SJCRH30 (cell line): ENCODE results near the gene TBC1D1. TPM values are rescaled to one million over a fixed set of nuclear protein-coding genes. Genes with fewer than 3 reads are reported as not detected.

Experiments
- DNase-seq, 2 experiments: peaks; one replicate each; pipeline ENCODE4 v3.0.0-alpha.2; 2015 to 2020
- H3K27ac ChIP-seq: fragments of 250-450 bp; sonication (Bioruptor Pico); 2 replicates; pipeline ENCODE4 v1.5.1; 2020; ENCODE audit warnings: mild to moderate bottlenecking, moderate library complexity
- H3K27me3 ChIP-seq: fragments of 250-450 bp; sonication (Bioruptor Pico); 2 replicates; pipeline ENCODE4 v1.5.1; 2020; ENCODE audit warnings: mild to moderate bottlenecking, moderate library complexity
- H3K36me3 ChIP-seq: fragments of 250-450 bp; sonication (Bioruptor Pico); 2 replicates; pipeline ENCODE4 v1.5.1; 2020; ENCODE audit warnings: mild to moderate bottlenecking, moderate library complexity
- H3K4me1 ChIP-seq: fragments of 250-450 bp; sonication (Bioruptor Pico); 2 replicates; pipeline ENCODE4 v1.5.1; 2020; ENCODE audit warnings: mild to moderate bottlenecking, moderate library complexity
- H3K4me3 ChIP-seq: fragments of 250-450 bp; sonication (Bioruptor Pico); 2 replicates; pipeline ENCODE4 v1.5.1; 2020; ENCODE audit warnings: mild to moderate bottlenecking, moderate library complexity
- H3K9me3 ChIP-seq: fragments of 250-450 bp; sonication (Bioruptor Pico); replicated peaks from 2 replicates; pipeline ENCODE4 v1.5.1; 2020; ENCODE audit warnings: mild to moderate bottlenecking, moderate library complexity
- total RNA-seq: library from RNA; depleted of rRNA; stranded (reverse); fragments of >200 nt; shearing (Covaris generic); gene quantifications from 2 replicates; pipeline ENCODE4 v1.2.3, GENCODE V29; 2014

The TBC1D1 gene
- total RNA-seq, 1 experiment from 2014 or later: 91.1 TPM

DNA sequence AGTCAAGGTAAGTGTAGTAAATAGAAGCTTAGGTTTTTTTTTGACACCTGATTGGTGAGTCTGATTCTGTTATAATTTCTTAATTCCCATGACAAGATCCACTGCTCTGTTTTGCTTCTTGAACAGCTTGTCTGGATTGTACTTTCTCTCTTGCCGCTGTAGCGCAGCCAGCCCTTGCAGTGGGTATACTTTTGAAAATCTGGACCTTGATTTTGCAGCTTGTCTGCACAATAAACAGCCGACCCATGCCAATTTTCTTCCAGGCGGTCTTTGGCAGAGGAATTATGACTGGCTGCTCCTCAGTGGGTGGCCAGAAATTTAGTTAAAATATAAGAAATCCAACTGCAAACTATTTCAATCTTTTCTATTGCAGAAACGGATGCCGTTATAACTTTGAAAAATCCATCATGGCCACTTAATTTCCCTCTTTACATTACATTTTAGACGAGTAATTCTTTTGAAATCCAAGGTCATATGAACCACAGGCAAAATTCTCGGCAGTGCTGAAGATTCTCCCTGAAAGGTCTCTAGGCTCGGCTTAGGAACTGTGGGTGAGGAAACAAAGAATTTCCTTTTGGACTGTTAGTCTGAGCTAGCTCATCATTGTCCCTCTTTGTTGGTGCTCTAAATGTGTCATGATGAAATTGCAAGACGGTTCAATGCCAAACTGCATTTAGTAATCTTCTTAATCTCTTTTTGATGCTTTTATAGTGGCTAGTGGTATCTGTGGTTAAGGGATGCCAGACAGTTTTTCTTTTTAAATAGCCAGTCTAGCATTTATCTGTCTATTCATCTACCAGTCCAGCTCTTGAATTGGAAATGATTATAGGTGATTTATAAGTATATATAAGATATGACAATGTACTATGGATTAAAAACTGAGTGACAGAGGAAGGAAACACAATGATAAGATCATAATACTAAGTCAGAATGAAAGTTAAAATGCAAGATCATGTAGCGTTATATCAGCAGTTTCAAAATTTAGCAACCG lies 37.8 kb downstream of the TBC1D1 start:
- Histone ChIP-seq H3K27me3 (no peaks in the 10 kb centered on the region), H3K27ac (no peak overlapping the region), H3K9me3 (no peaks in the 10 kb centered on the region), H3K4me3 (no peak overlapping the region), H3K4me1 (peaks cover 9% of the 10 kb centered on the region), H3K36me3 (no peaks in the 10 kb centered on the region)
- DNase-seq: peak in 1 of 2 experiments; percentile 22

DNA sequence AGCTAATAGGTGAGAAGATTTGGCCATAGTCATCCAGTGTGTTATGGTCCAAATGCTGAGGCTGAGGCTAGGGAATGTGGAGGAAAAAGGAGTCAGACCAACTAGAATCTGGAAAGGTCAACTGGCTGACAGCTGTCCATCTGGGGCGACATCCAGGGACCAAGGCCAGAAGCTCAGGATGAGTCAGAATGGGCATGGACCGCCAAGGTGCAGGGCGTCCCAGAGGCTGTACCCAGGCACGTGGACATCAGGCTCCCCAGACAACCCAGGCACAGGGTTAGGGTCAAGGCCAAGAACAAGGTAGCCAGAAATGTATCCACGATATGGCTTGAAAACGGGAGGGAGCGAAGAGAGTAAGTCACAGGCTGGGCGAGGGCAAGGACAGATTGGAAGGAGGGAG lies 43.2 kb downstream of the TBC1D1 start:
- DNase-seq: no peak
- H3K27ac ChIP-seq: no peak overlapping the region
- H3K4me1 ChIP-seq: peaks cover 9% of the 10 kb centered on the region
- no peaks in the 10 kb centered on the region for H3K27me3 ChIP-seq
- H3K9me3 ChIP-seq: no peaks in the 10 kb centered on the region
- H3K36me3 ChIP-seq: no peaks in the 10 kb centered on the region
- H3K4me3 ChIP-seq: no peak overlapping the region

DNA sequence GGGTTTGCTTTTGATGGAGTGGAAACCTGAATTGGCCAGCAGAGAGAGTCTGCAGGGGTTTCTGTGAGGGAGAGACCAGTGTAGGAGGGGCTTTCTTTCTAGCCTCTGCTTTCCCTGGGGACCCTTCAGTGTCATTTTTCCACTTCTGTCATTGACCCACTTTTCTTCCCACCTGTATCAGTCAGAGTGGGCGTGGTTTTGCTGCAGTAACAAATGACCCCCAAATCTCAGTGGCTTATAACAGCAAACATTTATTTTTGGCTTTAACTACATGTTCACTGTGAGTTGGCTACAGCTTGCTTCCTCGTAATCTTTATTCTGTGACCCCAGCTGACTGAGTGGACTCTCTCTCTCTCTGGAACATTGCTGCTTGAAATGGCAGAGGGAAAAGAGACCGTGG lies 43.7 kb downstream of the TBC1D1 start:
- Histone ChIP-seq H3K27me3 (no peaks in the 10 kb centered on the region), H3K9me3 (no peaks in the 10 kb centered on the region), H3K4me1 (peaks cover 9% of the 10 kb centered on the region), H3K36me3 (no peaks in the 10 kb centered on the region), H3K4me3 (no peak overlapping the region), H3K27ac (no peak overlapping the region)
- DNase-seq: no peak

DNA sequence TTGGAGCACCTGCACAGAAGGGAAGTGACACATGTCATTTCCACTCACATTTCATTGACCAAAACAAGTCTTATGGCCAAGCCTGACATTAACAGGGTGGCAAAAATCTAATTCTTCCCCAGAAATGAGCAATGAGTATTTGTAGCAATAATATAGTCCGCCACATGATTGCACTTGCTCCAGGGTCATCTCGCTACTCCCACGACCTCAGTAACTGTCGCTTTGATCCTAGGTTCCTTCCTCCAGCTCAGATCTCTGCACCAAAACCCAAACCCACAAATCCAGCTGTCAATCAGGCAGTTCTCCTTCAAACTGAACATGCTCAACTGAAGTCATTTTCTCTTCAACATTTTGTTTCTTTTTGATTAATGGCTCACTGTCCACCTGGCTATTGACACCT lies 44.1 kb downstream of the TBC1D1 start:
- Histone ChIP-seq H3K4me3 (no peak overlapping the region), H3K27me3 (no peaks in the 10 kb centered on the region), H3K9me3 (no peaks in the 10 kb centered on the region), H3K4me1 (peaks cover 9% of the 10 kb centered on the region), H3K36me3 (no peaks in the 10 kb centered on the region), H3K27ac (no peak overlapping the region)
- DNase-seq: no peak

DNA sequence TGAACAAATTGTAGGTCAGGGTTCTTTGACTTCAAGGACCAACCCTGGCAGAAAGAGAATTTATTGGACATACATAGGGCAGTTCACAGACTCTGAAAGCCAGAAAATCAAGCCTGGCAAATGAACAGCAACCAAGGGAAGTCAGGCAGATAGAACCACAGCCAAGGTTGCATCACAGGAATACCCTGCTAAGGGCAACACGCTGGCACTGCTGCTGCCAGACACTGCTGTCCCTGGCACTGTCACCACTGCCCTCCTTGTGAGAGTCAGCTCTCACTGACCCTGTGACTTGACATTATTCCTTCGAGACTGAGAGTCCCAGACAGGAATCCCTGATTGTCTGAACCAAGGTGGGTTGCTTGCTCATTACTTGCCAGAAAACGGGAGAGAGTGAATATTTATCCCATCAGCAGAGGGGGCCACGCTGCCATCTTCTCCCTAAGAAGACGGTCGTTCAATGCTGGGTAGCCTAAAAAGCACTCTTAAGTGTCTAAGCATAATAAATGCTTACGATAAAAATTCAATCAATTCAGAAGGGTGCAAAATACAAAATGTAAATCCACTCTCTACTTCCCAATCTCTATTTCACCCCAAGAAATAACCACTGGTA lies 46.1 kb downstream of the TBC1D1 start:
- H3K4me3 ChIP-seq: no peak overlapping the region
- no peak for DNase-seq
- H3K27ac ChIP-seq: no peak overlapping the region
- H3K36me3 ChIP-seq: no peaks in the 10 kb centered on the region
- peaks cover 3% of the 10 kb centered on the region; the same call in 1 of the 2 replicates for H3K4me1 ChIP-seq
- 0 out of 2 replicates have a peak, but pooled peaks cover 3% of the 10 kb centered on the region for H3K9me3 ChIP-seq
- no peaks in the 10 kb centered on the region for H3K27me3 ChIP-seq

DNA sequence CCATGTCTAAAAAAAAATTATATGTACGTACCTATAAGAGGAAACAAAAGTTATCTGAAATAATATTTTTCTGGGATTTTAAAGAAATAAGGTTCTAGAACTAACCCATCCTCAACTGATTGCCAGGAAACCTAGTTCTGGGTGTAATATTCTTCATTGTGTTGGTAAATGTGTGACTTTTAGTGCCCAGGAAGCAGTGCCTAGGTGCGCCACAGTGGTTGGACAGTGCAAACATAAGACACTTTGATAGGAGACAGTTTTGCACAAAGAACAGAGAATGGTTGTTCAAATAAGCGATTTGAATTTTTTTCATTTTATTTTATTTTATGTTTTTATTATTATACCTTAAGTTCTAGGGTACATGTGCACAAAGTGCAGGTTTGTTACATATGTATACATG lies 47.3 kb downstream of the TBC1D1 start:
- Histone ChIP-seq H3K27ac (no peak overlapping the region), H3K4me3 (no peak overlapping the region), H3K9me3 (0 out of 2 replicates have a peak, but pooled peaks cover 3% of the 10 kb centered on the region), H3K27me3 (no peaks in the 10 kb centered on the region), H3K4me1 (no peaks in the 10 kb centered on the region), H3K36me3 (no peaks in the 10 kb centered on the region)
- DNase-seq: no peak

DNA sequence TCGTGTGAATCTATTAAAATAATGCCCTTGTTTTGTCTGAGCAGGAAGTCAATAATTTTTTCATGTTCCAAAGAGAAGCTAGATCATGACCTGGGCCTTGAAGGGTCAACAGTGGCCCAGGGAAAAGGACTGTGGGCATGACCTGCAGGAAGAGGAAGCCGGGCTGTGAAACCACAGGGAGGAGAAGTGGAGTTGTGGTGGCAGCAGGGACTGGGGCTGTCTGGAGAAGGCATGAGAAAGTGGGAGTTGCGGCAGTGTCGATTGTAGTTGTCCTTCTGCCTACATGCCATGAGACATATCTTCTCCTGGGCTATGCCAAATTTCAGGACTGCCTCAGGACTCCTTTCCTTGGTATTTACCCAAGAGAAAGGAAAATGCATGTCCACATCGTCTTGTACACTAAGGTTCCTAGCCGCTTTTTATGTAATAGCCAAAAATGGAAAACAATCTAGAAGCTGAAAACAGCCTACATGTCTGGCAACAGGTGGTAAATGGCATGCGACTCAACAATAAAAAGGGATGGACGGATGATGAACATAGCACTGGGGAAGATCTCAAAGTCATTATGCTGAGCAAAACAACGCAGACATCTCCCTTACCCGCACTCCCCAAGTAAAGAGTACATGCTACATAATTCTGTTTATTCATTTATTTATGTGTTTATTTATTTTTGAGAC lies 55.8 kb downstream of the TBC1D1 start:
- Histone ChIP-seq H3K36me3 (no peaks in the 10 kb centered on the region), H3K27ac (no peak overlapping the region), H3K9me3 (0 out of 2 replicates have a peak, but pooled peaks cover 1% of the 10 kb centered on the region), H3K27me3 (no peaks in the 10 kb centered on the region), H3K4me1 (no peaks in the 10 kb centered on the region), H3K4me3 (no peak overlapping the region)
- no peak for DNase-seq

DNA sequence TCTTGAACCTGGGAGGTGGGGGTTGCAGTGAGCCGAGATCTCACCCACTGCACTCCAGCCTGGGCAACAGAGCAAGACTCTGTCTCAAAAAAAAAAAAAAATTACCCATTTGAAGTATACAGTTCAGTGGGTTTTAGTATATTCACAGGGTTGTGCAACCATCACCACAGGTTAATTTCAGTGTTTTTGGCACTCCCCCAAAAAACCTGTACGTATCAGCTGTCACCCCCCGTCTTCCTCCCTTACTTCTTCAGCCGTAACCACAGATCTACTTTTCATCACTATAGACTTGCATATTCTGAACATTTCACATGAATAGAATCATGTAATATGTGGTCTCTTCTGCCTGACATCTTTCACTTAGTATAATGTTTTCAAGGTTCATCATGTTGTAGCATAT lies 57.7 kb downstream of the TBC1D1 start:
- Histone ChIP-seq H3K36me3 (no peaks in the 10 kb centered on the region), H3K4me3 (no peak overlapping the region), H3K27me3 (no peaks in the 10 kb centered on the region), H3K4me1 (peaks cover 4% of the 10 kb centered on the region), H3K9me3 (no peaks in the 10 kb centered on the region), H3K27ac (no peak overlapping the region)
- DNase-seq: peak in 1 of 2 experiments; percentile 19

DNA sequence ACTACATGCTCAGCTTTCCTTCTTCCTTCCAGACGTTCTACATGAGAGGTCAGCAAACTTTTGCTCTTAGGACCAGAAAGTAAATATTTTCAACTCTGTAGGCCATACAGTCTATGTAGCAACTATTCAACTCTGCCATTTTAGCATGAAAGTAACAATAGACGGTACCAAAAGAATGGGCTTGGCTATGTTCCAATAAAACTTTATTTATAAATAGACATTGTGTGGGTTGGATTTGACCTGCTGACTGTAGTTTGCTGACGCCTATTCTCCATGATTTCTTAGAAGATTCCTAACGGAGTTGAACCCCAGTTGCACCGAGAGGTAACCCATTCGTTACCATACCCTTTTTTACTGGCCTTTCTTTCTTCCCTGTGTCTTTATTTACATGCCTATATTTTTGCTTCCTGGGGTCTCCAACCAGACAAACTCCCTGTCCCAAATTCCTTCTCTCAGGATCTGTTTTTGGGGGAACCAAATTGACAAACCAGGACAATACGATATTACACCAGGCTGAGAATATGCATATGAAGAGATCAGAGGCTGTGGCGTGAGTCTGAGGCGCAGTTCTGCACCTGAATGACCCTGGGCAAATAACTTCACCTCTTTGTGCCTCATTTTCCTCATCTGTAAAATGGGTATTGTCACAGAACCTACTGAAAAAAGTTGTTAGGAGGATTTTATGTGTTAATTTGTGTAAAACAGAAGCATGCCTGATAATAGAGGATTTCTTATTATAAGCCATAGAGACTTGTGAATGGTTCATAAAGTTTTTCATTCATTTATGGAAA lies 58.9 kb downstream of the TBC1D1 start:
- H3K36me3 ChIP-seq: no peaks in the 10 kb centered on the region
- no peak overlapping the region for H3K4me3 ChIP-seq
- no peak overlapping the region for H3K27ac ChIP-seq
- H3K27me3 ChIP-seq: no peaks in the 10 kb centered on the region
- H3K9me3 ChIP-seq: no peaks in the 10 kb centered on the region
- peaks cover 13% of the 10 kb centered on the region for H3K4me1 ChIP-seq
- DNase-seq: no peak

DNA sequence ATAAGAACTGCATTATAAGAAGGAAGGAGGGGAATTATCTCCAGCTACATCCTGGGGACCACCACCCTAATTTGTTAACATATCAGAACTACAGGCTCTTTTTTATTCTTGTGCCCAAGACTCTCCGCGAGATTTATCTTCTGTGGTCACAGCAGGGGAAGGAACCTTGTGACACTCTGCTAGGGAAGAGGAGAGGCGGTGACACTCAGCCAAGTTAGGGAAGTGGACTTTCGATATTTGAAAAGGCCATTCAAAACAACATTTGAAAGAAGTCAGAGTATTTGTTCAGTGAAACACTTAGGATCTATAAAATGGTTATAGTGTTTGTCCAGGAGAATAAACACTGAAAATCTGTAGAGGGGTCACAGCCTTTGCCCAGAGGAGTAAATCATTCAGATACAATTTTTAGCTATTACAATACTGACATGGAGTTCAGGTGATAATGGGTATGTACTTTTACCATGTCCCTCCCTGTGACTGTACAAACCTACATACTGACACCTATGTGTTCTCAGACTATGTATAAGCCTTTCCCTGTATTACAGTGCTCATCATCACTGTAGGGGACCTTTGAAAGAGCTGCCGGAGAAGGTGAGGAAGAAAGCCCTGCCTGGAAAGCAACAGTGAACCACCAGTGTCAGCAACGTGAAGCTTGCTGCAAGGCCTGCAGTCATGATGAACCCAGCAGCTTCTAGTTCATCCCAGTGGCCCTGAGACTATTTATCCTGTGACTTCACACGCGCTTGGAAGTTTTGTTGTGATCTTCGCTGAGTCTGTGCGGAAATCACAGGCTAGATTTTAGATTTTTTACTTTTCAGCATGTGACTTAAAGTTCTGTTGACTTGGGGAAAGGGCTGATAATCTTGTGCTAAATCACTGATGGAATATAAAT lies 60.8 kb downstream of the TBC1D1 start:
- Histone ChIP-seq H3K27me3 (no peaks in the 10 kb centered on the region), H3K9me3 (no peaks in the 10 kb centered on the region), H3K27ac (no peak overlapping the region), H3K4me3 (no peak overlapping the region), H3K4me1 (peaks cover 20% of the 10 kb centered on the region), H3K36me3 (no peaks in the 10 kb centered on the region)
- DNase-seq: no peak

DNA sequence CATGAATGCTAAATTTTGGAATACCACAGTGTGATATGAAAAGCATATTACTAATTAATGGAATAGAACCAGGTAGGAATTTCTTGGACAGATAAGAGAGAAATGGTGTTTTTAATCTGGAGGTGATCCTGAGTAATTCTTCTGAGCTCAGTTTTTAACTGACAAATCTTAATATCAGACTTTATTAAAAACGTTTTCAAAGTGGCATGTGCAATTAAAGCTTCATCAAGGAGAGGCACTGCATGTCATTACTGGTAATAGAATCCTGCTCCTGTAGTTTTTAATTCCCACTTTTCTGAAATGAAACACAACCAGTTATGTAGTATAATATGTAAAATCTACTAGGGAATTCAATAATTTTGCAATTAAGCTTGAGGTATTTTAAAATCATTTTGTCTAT lies 62.3 kb downstream of the TBC1D1 start:
- Histone ChIP-seq H3K27me3 (no peaks in the 10 kb centered on the region), H3K4me1 (peaks cover 20% of the 10 kb centered on the region), H3K36me3 (no peaks in the 10 kb centered on the region), H3K4me3 (no peak overlapping the region), H3K27ac (no peak overlapping the region), H3K9me3 (no peaks in the 10 kb centered on the region)
- DNase-seq: no peak

DNA sequence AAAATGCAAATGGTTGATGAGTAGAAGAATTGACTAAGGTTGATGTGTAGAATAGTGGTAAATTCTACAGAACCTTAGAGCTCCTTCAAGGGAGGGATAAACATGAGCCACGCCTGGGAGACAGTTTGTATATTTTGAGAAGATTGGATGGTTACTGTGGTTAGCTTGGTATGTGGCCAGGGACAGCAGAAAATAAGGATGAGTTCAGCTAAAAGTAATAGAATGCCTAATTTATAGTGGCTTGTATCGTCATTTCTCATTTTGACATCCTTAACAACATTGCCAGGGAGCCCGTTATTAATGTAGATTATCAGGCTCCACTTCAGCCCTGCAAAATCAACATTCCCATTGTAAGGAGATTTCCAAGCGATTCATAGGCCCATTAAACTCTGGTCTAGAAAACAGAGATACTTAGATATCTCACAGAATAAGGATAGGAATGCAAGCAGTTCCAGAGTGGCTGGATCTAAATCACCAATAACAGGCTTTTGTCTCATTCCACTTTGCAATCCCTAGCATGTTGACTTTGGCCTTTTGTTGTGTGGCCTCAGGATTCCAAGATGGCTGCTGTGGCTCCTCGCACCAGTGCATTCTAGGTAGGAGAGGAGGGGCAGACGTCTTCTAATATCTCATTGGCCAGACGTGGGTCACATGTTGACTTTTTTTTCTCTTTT lies 62.9 kb downstream of the TBC1D1 start:
- H3K27ac ChIP-seq: peak overlapping the region; percentile 21
- peak overlapping the region; percentile 2; the same call in 1 of the 2 replicates for H3K4me3 ChIP-seq
- DNase-seq: peak; percentile 65 to 67
- peaks cover 20% of the 10 kb centered on the region for H3K4me1 ChIP-seq
- no peaks in the 10 kb centered on the region for H3K9me3 ChIP-seq
- no peaks in the 10 kb centered on the region for H3K27me3 ChIP-seq
- H3K36me3 ChIP-seq: no peaks in the 10 kb centered on the region

DNA sequence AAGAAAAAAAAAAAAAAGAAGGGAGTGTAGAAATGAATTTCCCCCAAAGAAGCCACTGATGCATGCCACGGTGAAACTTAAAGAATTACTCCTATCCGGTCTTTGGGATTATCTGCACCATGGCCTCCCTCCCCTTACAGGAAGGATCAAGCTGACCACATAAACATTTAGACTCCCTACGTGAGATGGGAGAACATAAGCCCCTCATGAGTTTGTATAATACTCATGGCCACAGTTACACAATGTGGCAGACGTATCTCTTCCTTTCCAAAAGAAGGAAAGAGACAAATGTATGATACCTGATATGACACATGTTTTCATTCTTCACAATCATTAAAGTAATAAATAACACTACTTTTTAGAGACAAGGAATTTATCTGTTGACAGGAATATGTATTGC lies 66.1 kb downstream of the TBC1D1 start:
- no peaks in the 10 kb centered on the region for H3K36me3 ChIP-seq
- peaks cover 20% of the 10 kb centered on the region for H3K4me1 ChIP-seq
- H3K4me3 ChIP-seq: no peak overlapping the region
- no peaks in the 10 kb centered on the region for H3K27me3 ChIP-seq
- peak in 1 of 2 experiments; percentile 18 for DNase-seq
- no peak overlapping the region for H3K27ac ChIP-seq
- no peaks in the 10 kb centered on the region for H3K9me3 ChIP-seq
